Measurements from ENCODE around the gene CYP26B1. TPM values are rescaled to one million over a fixed set of nuclear protein-coding genes. Genes with fewer than 3 reads are reported as not detected.

The CYP26B1 gene
- total RNA-seq, 1 experiment from 2014 or later: 1.3 TPM

DNA sequence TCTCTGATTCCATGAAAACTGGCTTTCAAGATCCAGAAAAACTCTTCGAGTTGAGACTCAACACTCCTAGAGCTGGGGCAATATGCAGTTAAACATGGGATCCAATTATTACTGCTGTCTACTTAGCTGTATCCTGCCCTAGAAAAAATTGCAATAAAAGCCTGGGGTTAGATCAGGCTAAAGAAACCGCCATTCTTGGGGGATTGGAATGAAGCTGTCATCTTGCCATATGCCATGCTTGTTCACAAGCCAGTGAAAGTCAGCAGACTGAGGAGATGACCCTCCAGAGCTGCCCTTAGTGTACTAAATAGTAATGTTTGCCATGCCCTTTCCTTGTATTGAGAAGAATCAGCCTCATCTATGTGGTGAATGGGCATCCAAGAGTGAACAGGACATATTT is 30.9 kb upstream of the CYP26B1 start:
- H3K9me2 ChIP-seq (ENCODE audit: insufficient read depth): no peaks in the 10 kb centered on the region
- TF ChIP-seq EZH2 (IDR thresholded peaks at IDR 0.05; ENCODE audit: low read depth) (no peak), CTCF (conservative IDR thresholded peaks at IDR 0.05) (no peak)
- H3K27me3 ChIP-seq (ENCODE audit: insufficient read depth, low read depth): no peaks in the 10 kb centered on the region
- H3K27ac ChIP-seq: no peak overlapping the region
- ChIA-PET CTCF (no interaction called here), POLR2A (ENCODE audit: unreplicated experiment) (no interaction called here)
- no peaks in the 10 kb centered on the region for H3K79me2 ChIP-seq (ENCODE audit: low read depth)
- no peak overlapping the region for H3K4me2 ChIP-seq
- H3K36me3 ChIP-seq (ENCODE audit: low read depth): no peaks in the 10 kb centered on the region
- no peaks in the 10 kb centered on the region for H3F3A ChIP-seq (ENCODE audit: insufficient read depth, low read depth)
- no peaks in the 10 kb centered on the region for H3K9me3 ChIP-seq (ENCODE audit: insufficient read depth, low read depth)
- no peaks in the 10 kb centered on the region for H4K20me1 ChIP-seq (ENCODE audit: insufficient read depth)
- DNase-seq: no peak
- no peak overlapping the region for H3K4me3 ChIP-seq
- intact Hi-C loops (cut with micrococcal nuclease; ENCODE audit: unreplicated experiment): no loop called here
- BruUV-seq (replicated peaks): no TSS peak
- H3K4me1 ChIP-seq (replicated peaks; ENCODE audit: insufficient read depth): no peaks in the 10 kb centered on the region
- H2AFZ ChIP-seq: no peak overlapping the region

DNA sequence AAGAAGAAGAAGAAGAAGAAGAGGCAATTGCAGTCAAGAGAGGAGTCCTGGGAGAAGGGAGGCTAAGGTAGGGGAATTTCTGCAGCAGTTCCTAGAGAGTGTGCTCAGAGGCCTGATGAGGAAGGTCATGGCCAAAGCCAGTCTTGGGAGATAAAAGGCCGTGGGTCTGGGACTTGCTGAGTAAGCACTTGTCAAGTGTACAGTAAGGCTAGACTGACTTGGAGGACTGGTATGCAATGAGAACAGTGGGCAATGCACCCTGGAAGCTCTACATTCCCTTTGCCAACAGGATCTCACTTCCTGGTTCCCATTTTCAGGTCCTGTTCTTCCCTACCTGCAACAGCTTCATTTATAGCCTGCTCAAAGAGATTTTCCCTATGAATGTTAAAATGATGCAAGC is 28.6 kb upstream of the CYP26B1 start:
- CTCF ChIA-PET: no interaction called here
- Histone ChIP-seq H3K9me2 (ENCODE audit: insufficient read depth) (no peaks in the 10 kb centered on the region), H3K4me2 (no peak overlapping the region), H4K20me1 (ENCODE audit: insufficient read depth) (no peaks in the 10 kb centered on the region), H3K27me3 (ENCODE audit: insufficient read depth, low read depth) (no peaks in the 10 kb centered on the region), H3K9me3 (ENCODE audit: insufficient read depth, low read depth) (no peaks in the 10 kb centered on the region), H3K4me3 (no peak overlapping the region), H3K4me1 (replicated peaks; ENCODE audit: insufficient read depth) (no peaks in the 10 kb centered on the region), H3K36me3 (ENCODE audit: low read depth) (no peaks in the 10 kb centered on the region), H2AFZ (no peak overlapping the region), H3K27ac (no peak overlapping the region), H3F3A (ENCODE audit: insufficient read depth, low read depth) (no peaks in the 10 kb centered on the region), H3K79me2 (ENCODE audit: low read depth) (no peaks in the 10 kb centered on the region)
- POLR2A ChIA-PET (ENCODE audit: unreplicated experiment): no interaction called here
- no peak for TF ChIP-seq CTCF (conservative IDR thresholded peaks at IDR 0.05)
- intact Hi-C loops (cut with micrococcal nuclease; ENCODE audit: unreplicated experiment): no loop called here
- no TSS peak for BruUV-seq (replicated peaks)
- DNase-seq: no peak

GRCh38 chr2:72175636-72176035 is 28.0 kb upstream of the CYP26B1 start:
- Histone ChIP-seq H3F3A (ENCODE audit: insufficient read depth, low read depth) (no peaks in the 10 kb centered on the region), H3K9me3 (ENCODE audit: insufficient read depth, low read depth) (no peaks in the 10 kb centered on the region), H2AFZ (no peak overlapping the region), H3K9me2 (ENCODE audit: insufficient read depth) (no peaks in the 10 kb centered on the region), H3K4me3 (no peak overlapping the region), H3K36me3 (ENCODE audit: low read depth) (no peaks in the 10 kb centered on the region), H3K27ac (no peak overlapping the region), H3K79me2 (ENCODE audit: low read depth) (no peaks in the 10 kb centered on the region), H3K4me1 (replicated peaks; ENCODE audit: insufficient read depth) (no peaks in the 10 kb centered on the region), H3K4me2 (no peak overlapping the region), H3K27me3 (ENCODE audit: insufficient read depth, low read depth) (no peaks in the 10 kb centered on the region), H4K20me1 (ENCODE audit: insufficient read depth) (no peaks in the 10 kb centered on the region)
- ChIA-PET CTCF (no interaction called here), POLR2A (ENCODE audit: unreplicated experiment) (no interaction called here)
- TF ChIP-seq EZH2 (IDR thresholded peaks at IDR 0.05; ENCODE audit: low read depth) (no peak), CTCF (conservative IDR thresholded peaks at IDR 0.05) (no peak)
- intact Hi-C loops (cut with micrococcal nuclease; ENCODE audit: unreplicated experiment): no loop called here
- BruUV-seq (replicated peaks): no TSS peak
- no peak for DNase-seq
